GM12878 (cell line): ENCODE data around the gene CCDC88C. TPM values are rescaled to one million over a fixed set of nuclear protein-coding genes. Genes with fewer than 3 reads are reported as not detected.
A peak's percentile ranks its signal among the peaks of the same experiment; 100 is the strongest.

ENCODE experiments used
- ATAC-seq: fragments of 200-7000 bp; cut with Tn5 transposase; 3 replicates; pipeline ENCODE4 v1.9.1; 2020; ENCODE audit warnings: mild to moderate bottlenecking, moderate library complexity
- BruUV-seq: library from RNA; stranded (reverse); fragments of 400-500 nt; replicated peaks from 2 replicates; lab custom pipeline; 2021; lab: Mats Ljungman, UMichigan
- CTCF ChIA-PET: fragments of 300-600 bp; sonication (Branson Sonifier 250); formaldehyde crosslinking; extraction: SDS; loops from one replicate; lab custom pipeline; 2021; ENCODE audit warnings: inconsistent platforms; lab: Yijun Ruan, JAX
- POLR2A ChIA-PET: fragments of 350-600 bp; formaldehyde crosslinking; extraction: SDS; loops from one replicate; lab custom pipeline; 2021; ENCODE audit warnings: inconsistent platforms; lab: Charles Lee
- RAD21 ChIA-PET: fragments of 300-600 bp; sonication (Branson Sonifier 250); formaldehyde crosslinking; loops from one replicate; lab custom pipeline; 2023; ENCODE audit warnings: antibody characterized with exemption; ENCODE audit not compliant: unreplicated experiment; lab: Charles Lee
- SMC1A ChIA-PET: fragments of 300-600 bp; sonication (Branson Sonifier 250); formaldehyde crosslinking; loops from one replicate; lab custom pipeline; 2023; ENCODE audit not compliant: unreplicated experiment, uncharacterized antibody; lab: Charles Lee
- DNase-seq: peaks from one replicate; pipeline ENCODE4 v3.0.0-alpha.2; 2011; ENCODE audit warnings: low read depth, low spot score
- FAIRE-seq: peaks from 3 replicates; lab custom pipeline; 2011; peaks lifted over from hg19 to GRCh38; lab: Jason Lieb, UNC
- H2AFZ ChIP-seq: 2 replicates; pipeline ENCODE4 v1.6.0; 2011; ENCODE audit warnings: low read depth, low read length, control low read depth; ENCODE audit not compliant: control insufficient read depth
- H3K27ac ChIP-seq: 2 replicates; pipeline ENCODE4 v1.5.1; 2011; ENCODE audit warnings: control low read depth; ENCODE audit not compliant: control insufficient read depth, insufficient read depth
- H3K27me3 ChIP-seq, 2 experiments: replicated peaks in 1 of 2; 2 replicates each; pipeline versions ENCODE4 v1.6.0 to v1.6.1; 2011; ENCODE audit warnings: low read length in 1 of 2; ENCODE audit not compliant: control insufficient read depth in 2 of 2, insufficient read depth in 2 of 2
- H3K36me3 ChIP-seq, 2 experiments: 2 replicates each; pipeline ENCODE4 v1.5.1; 2011; ENCODE audit warnings: low read length in 1 of 2; ENCODE audit not compliant: control insufficient read depth in 2 of 2, insufficient read depth in 2 of 2
- H3K4me1 ChIP-seq: 2 replicates; pipeline ENCODE4 v1.6.1; 2011; ENCODE audit warnings: mild to moderate bottlenecking, low read length, moderate library complexity, mixed read lengths; ENCODE audit not compliant: control insufficient read depth, insufficient read depth
- H3K4me2 ChIP-seq: 2 replicates; pipeline ENCODE4 v1.6.0; 2011; ENCODE audit warnings: control low read depth; ENCODE audit not compliant: control insufficient read depth, insufficient read depth
- H3K4me3 ChIP-seq: fragments of 200-600 bp; sonication (generic); 2 replicates; pipeline ENCODE4 v1.5.1; 2016
- H3K79me2 ChIP-seq: 2 replicates; pipeline ENCODE4 v1.6.0; 2011; ENCODE audit warnings: low read length; ENCODE audit not compliant: control insufficient read depth, insufficient read depth
- H3K9ac ChIP-seq: 2 replicates; pipeline ENCODE4 v1.8.0; 2011; ENCODE audit warnings: low read length, control low read depth, mixed read lengths; ENCODE audit not compliant: control insufficient read depth, insufficient read depth
- H3K9me3 ChIP-seq: replicated peaks from 3 replicates; pipeline ENCODE4 v1.5.1; 2011; ENCODE audit warnings: mild to moderate bottlenecking, low read length; ENCODE audit not compliant: control insufficient read depth, insufficient read depth
- H4K20me1 ChIP-seq: 2 replicates; pipeline ENCODE4 v1.6.0; 2011; ENCODE audit not compliant: control insufficient read depth, insufficient read depth
- ATF2 ChIP-seq: IDR thresholded peaks from 2 replicates; pipeline ENCODE4 v1.6.1; 2012; ENCODE audit warnings: low read length, inconsistent platforms
- BHLHE40 ChIP-seq, 2 experiments: fragments of 450-650 bp in 1 of 2; IDR thresholded peaks; 2 replicates each; pipeline ENCODE4 v1.6.1; 2011 to 2017; ENCODE audit warnings: low read depth in 2 of 2, borderline replicate concordance in 1 of 2, improper control_type of control experiment in 1 of 2, low read length in 1 of 2, mild to moderate bottlenecking in 1 of 2
- DPF2 ChIP-seq: fragments of 450-650 bp; IDR thresholded peaks from 2 replicates; pipeline ENCODE4 v1.6.1; 2017; ENCODE audit warnings: mild to moderate bottlenecking
- GATAD2B ChIP-seq: fragments of 450-650 bp; conservative IDR thresholded peaks from 2 replicates; pipeline ENCODE4 v1.6.1; 2017; ENCODE audit warnings: low read depth, mild to moderate bottlenecking, moderate library complexity
- HDAC6 ChIP-seq: fragments of 200-600 bp; sonication (generic); IDR thresholded peaks from one replicate; pipeline ENCODE4 v1.8.0; 2017; ENCODE audit warnings: antibody characterized with exemption; ENCODE audit not compliant: unreplicated experiment
- HSF1 ChIP-seq: fragments of 150-350 bp; IDR thresholded peaks from 2 replicates; pipeline ENCODE4 v1.6.1; 2014; ENCODE audit warnings: mild to moderate bottlenecking, low read depth, low read length
- MEF2B ChIP-seq: fragments of 450-650 bp; IDR thresholded peaks from 2 replicates; pipeline ENCODE4 v1.6.1; 2018; ENCODE audit warnings: mild to moderate bottlenecking, moderate library complexity; ENCODE audit not compliant: partially characterized antibody, poor library complexity, severe bottlenecking
- RBBP5 ChIP-seq: fragments of 200-600 bp; sonication (generic); conservative IDR thresholded peaks from 2 replicates; pipeline ENCODE4 v1.6.1; 2016
- RELB ChIP-seq: fragments of 450-650 bp; IDR thresholded peaks from 2 replicates; pipeline ENCODE4 v1.6.1; 2017; ENCODE audit warnings: low read depth, mild to moderate bottlenecking, moderate library complexity
- SIN3A ChIP-seq: IDR thresholded peaks from 2 replicates; pipeline ENCODE4 v1.6.1; 2012; ENCODE audit warnings: low read depth, low read length, improper control_type of control experiment
- SMARCA5 ChIP-seq: fragments of 450-650 bp; IDR thresholded peaks from 2 replicates; pipeline ENCODE4 v1.6.1; 2017; ENCODE audit warnings: mild to moderate bottlenecking
- SRF ChIP-seq, 2 experiments: IDR thresholded peaks; 2 replicates each; pipeline ENCODE4 v1.6.1; 2011; ENCODE audit warnings: low read depth in 2 of 2, low read length in 2 of 2, mild to moderate bottlenecking in 1 of 2, moderate library complexity in 1 of 2
- STAT1 ChIP-seq: fragments of 450-650 bp; conservative IDR thresholded peaks from 2 replicates; pipeline ENCODE4 v1.6.1; 2014; ENCODE audit warnings: antibody characterized with exemption, mild to moderate bottlenecking
- SUZ12 ChIP-seq: fragments of 200-600 bp; sonication (generic); IDR thresholded peaks from one replicate; pipeline ENCODE4 v1.6.1; 2018; ENCODE audit warnings: antibody characterized with exemption, mild to moderate bottlenecking; ENCODE audit not compliant: unreplicated experiment
- TAF1 ChIP-seq: IDR thresholded peaks from 2 replicates; pipeline ENCODE4 v1.6.1; 2011; ENCODE audit warnings: mild to moderate bottlenecking, low read depth, low read length, borderline replicate concordance
- TCF12 ChIP-seq: IDR thresholded peaks from 2 replicates; pipeline ENCODE4 v1.6.1; 2011; ENCODE audit warnings: low read depth, mild to moderate bottlenecking, low read length
- YY1 ChIP-seq: IDR thresholded peaks from 2 replicates; pipeline ENCODE4 v1.6.1; 2011; ENCODE audit warnings: low read depth, mild to moderate bottlenecking, low read length
- ZBED1 ChIP-seq: IDR thresholded peaks from 2 replicates; pipeline ENCODE4 v1.6.1; 2016; ENCODE audit warnings: borderline replicate concordance
- WGBS: methylation state at CpG from one replicate; pipeline ENCODE4 v1.1.6; 2016; ENCODE audit warnings: low lambda C conversion rate; ENCODE audit not compliant: insufficient replicate concordance, insufficient coverage; ENCODE audit errors: missing lambda C conversion rate; 5-methylcytosine and 5-hydroxymethylcytosine counted together
- in situ Hi-C: fragments of 300-500 bp; cut with MboI; formaldehyde crosslinking; loops from 9 replicates; pipeline ENCODE4 v1.14.3; 2018; ENCODE audit warnings: mixed read lengths
- intact Hi-C: fragments of 100-400 bp; cut with micrococcal nuclease; formaldehyde crosslinking; loops from one replicate; pipeline ENCODE4 v1.14.2; 2022; ENCODE audit not compliant: unreplicated experiment
- polyA plus RNA-seq, 11 experiments: library from polyadenylated mRNA; depleted of rRNA in 4 of 11; unstranded in 6 of 11; stranded (reverse) in 5 of 11; fragments of >200 nt; fragmentation: Nextera tagmentation in 4 of 11; fragmentation: Illumina TruSeq in 1 of 11; extraction: Ambion mirVana in 4 of 11; extraction: Trizol in 1 of 11; gene quantifications; 1 replicate in 1 of 11; 2 replicates in 10 of 11; pipeline versions ENCODE4 v1.2.1 to v1.2.3, GENCODE V29; 2011 to 2016; ENCODE audit warnings: inconsistent platforms in 2 of 11, missing spikeins in 2 of 11, low read depth in 1 of 11
- total RNA-seq, 4 experiments: library from RNA; depleted of rRNA in 3 of 4; stranded (reverse); fragments of >200 nt in 3 of 4; fragmentation: Illumina TruSeq in 1 of 4; extraction: Trizol in 1 of 4; gene quantifications; 2 replicates each; pipeline versions ENCODE4 v1.2.1 to v1.2.3, GENCODE V29; 2013 to 2021

The CCDC88C gene
- total and polyA plus RNA-seq, 10 of the 15 experiments (the other 5 are each of a cell fraction or from before 2014, with no cell fraction given): 4.0 to 79.6 (median 36.6) TPM

GRCh38 chr14:91323671-91324605 is 93.7 kb downstream of the CCDC88C start:
- H3K27ac ChIP-seq: peak overlapping the region; percentile 87
- FAIRE-seq (peak; percentile 89), DNase-seq (peak; percentile 75), ATAC-seq (peak; percentile 89)
- H3K4me3 ChIP-seq: peak overlapping the region; percentile 11; the same call in 1 of the 2 replicates
- in situ Hi-C loops (no loop called here), intact Hi-C loops (loop anchor here (1.0 to 10.0 kb wide), 4 partner anchors 25 to 181 kb away; no protein-coding TSS in a partner anchor)
- peak overlapping the region; percentile 79 for H3K4me2 ChIP-seq
- H3K27me3 ChIP-seq: no peaks in the 10 kb centered on the region
- H3K9ac ChIP-seq: peak overlapping the region; percentile 66
- SMC1A ChIA-PET: interaction anchor here (0.7 to 11.1 kb wide), 26 partner anchors 8 to 187 kb away, joined by 3 to 210 read pairs (median 4); partner anchors contain the start of gene CCDC88C
- H3K79me2 ChIP-seq: peaks cover 12% of the 10 kb centered on the region
- WGBS: 4% methylated on average over 24 of the region's 25 CpGs
- H3K9me3 ChIP-seq: no peaks in the 10 kb centered on the region
- RAD21 ChIA-PET: interaction anchor here (0.8 to 7.1 kb wide), 27 partner anchors 11 to 673 kb away, joined by 3 to 160 read pairs (median 5); partner anchors contain the start of genes CCDC88C, DGLUCY and PPP4R3A
- peaks cover 39% of the 10 kb centered on the region for H3K4me1 ChIP-seq
- CTCF ChIA-PET: interaction anchor here (0.6 to 13.6 kb wide), 35 partner anchors 8 to 263 kb away, joined by 3 to 242 read pairs (median 4); partner anchors contain the start of genes CCDC88C and RPS6KA5
- BruUV-seq: TSS peak; percentile 82
- POLR2A ChIA-PET: interaction anchor here (0.6 to 2.8 kb wide), 15 partner anchors 20 to 97 kb away, joined by 3 to 11 read pairs (median 6); partner anchors contain the start of gene CCDC88C
- peaks cover 39 to 50% of the 10 kb centered on the region in 2 experiments for H3K36me3 ChIP-seq
- H2AFZ ChIP-seq: peak overlapping the region; percentile 59
- H4K20me1 ChIP-seq: no peaks in the 10 kb centered on the region
- peak; percentile 71 for TF ChIP-seq RELB
- peak; percentile 87 for TF ChIP-seq MEF2B
- no peak for TF ChIP-seq ZBED1
- no peak for TF ChIP-seq HSF1
- 0 out of 2 replicates have a peak, but pooled peaks have one; percentile 20 for TF ChIP-seq STAT1
- TF ChIP-seq RBBP5: peak; percentile 85; the same call in 1 of the 2 replicates
- peak; percentile 64 for TF ChIP-seq SMARCA5
- TF ChIP-seq BHLHE40 (IDR thresholded peaks at IDR 0.05; ENCODE audit: borderline replicate concordance in 1 of 2, low read depth in 2 of 2, low read length in 1 of 2): peak; percentile 98
- peak; percentile 29; the same call in 1 of the 2 replicates for TF ChIP-seq TCF12
- TF ChIP-seq DPF2: peak; percentile 88
- peak; percentile 62; the same call in 1 of the 2 replicates for TF ChIP-seq GATAD2B
- no peak for TF ChIP-seq TAF1
- peak; percentile 70; the same call in 1 of the 2 replicates for TF ChIP-seq ATF2
- peak; percentile 91 for TF ChIP-seq YY1
- TF ChIP-seq HDAC6: no peak
- no peak; the same call in 1 of the 2 replicates for TF ChIP-seq SIN3A
- no peak for TF ChIP-seq SUZ12
- TF ChIP-seq SRF (IDR thresholded peaks at IDR 0.05; ENCODE audit: low read depth in 2 of 2, low read length in 2 of 2): no peak
